BJ (cell line): ENCODE results near the gene ACYP2. TPM values are rescaled to one million over a fixed set of nuclear protein-coding genes. Genes with fewer than 3 reads are reported as not detected.

ENCODE experiments used
- CTCF ChIA-PET: fragments of 350-600 bp; formaldehyde crosslinking; extraction: SDS; loops from one replicate; lab custom pipeline; 2021; ENCODE audit warnings: antibody characterized with exemption, inconsistent platforms; lab: Yijun Ruan, JAX
- POLR2A ChIA-PET: fragments of 300-600 bp; sonication (Branson Sonifier 250); formaldehyde crosslinking; extraction: SDS; loops from one replicate; lab custom pipeline; 2021; ENCODE audit warnings: antibody characterized with exemption; lab: Charles Lee
- DNase-seq: peaks from one replicate; pipeline ENCODE4 v3.0.0-alpha.2; 2011; ENCODE audit warnings: low read depth
- H3K27me3 ChIP-seq: 2 replicates; pipeline ENCODE4 v1.6.0; 2011; ENCODE audit warnings: low read length; ENCODE audit not compliant: control insufficient read depth, insufficient read depth
- H3K36me3 ChIP-seq: 2 replicates; pipeline ENCODE4 v1.5.1; 2011; ENCODE audit warnings: low read length; ENCODE audit not compliant: control insufficient read depth, insufficient read depth
- H3K4me3 ChIP-seq: 2 replicates; pipeline ENCODE4 v1.5.1; 2011; ENCODE audit warnings: low read depth, mild to moderate bottlenecking, control low read depth, low read length
- polyA plus RNA-seq: library from polyadenylated mRNA; depleted of rRNA; stranded (reverse); fragments of >200 nt; gene quantifications from 2 replicates; pipeline ENCODE4 v1.2.3, GENCODE V29; 2011; rRNA removed
- small RNA-seq: library from RNA; depleted of rRNA; stranded (forward); fragments of <200 nt; gene quantifications from one replicate; pipeline ENCODE3, GENCODE V24; 2012; ENCODE audit warnings: low replicate concordance, low read depth; ENCODE audit not compliant: insufficient read length
- TF ChIP-seq, protein P1 (sequence below): IDR thresholded peaks from 2 replicates; pipeline ENCODE4 v1.5.1; 2011; ENCODE audit warnings: low read depth, mild to moderate bottlenecking, control low read depth, inconsistent platforms, low read length, moderate library complexity; ENCODE audit not compliant: insufficient read depth

The ACYP2 gene
- polyA plus RNA-seq, 1 experiment: 7.0 TPM

DNA sequence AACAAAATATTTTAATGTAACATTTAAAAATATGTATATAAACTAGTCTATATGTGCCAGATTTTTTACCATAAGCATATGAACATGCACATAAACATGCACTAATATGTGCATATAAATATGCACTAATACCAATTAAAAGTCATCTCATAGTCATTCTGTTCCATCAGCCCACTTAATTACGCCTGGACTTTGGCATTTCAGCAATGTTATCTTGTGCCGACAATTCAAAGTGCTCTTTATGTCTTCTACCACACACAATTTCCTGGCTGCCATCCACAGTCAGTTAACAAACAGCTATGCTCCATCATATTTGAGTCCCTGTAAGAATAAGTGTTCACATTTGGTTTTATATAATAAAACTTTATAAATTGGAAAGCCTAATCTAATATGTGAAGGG is 233.2 kb downstream of the ACYP2 start:
- Histone ChIP-seq H3K36me3 (no peaks in the 10 kb centered on the region), H3K4me3 (no peak overlapping the region), H3K27me3 (no peaks in the 10 kb centered on the region)
- DNase-seq: no peak
- POLR2A ChIA-PET: no interaction called here
- CTCF ChIA-PET: interaction anchor here (3.5 kb wide), 1 partner anchor 12 kb away, joined by 11 read pairs; no protein-coding TSS in a partner anchor
- TF ChIP-seq, protein P1, sequence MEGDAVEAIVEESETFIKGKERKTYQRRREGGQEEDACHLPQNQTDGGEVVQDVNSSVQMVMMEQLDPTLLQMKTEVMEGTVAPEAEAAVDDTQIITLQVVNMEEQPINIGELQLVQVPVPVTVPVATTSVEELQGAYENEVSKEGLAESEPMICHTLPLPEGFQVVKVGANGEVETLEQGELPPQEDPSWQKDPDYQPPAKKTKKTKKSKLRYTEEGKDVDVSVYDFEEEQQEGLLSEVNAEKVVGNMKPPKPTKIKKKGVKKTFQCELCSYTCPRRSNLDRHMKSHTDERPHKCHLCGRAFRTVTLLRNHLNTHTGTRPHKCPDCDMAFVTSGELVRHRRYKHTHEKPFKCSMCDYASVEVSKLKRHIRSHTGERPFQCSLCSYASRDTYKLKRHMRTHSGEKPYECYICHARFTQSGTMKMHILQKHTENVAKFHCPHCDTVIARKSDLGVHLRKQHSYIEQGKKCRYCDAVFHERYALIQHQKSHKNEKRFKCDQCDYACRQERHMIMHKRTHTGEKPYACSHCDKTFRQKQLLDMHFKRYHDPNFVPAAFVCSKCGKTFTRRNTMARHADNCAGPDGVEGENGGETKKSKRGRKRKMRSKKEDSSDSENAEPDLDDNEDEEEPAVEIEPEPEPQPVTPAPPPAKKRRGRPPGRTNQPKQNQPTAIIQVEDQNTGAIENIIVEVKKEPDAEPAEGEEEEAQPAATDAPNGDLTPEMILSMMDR: no peak

DNA sequence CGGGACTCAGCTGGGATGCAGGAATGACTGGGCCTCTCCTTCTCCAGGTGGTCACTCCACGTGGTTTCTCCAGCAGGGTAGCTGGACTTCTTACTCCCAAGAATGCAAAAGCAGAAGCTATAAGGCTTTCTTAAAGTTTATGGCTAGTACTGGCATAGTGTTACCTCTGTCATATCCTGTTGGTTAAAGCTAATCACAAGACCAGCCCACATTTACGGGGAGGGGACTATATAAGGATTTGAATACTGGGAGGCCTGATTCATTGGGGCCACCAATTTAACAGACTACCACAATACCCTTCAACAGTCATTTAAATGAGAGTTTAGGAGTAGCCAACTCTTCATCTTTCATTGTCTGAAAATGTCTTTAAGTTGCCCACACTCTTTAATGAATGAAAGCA is 235.0 kb downstream of the ACYP2 start:
- POLR2A ChIA-PET: no interaction called here
- TF ChIP-seq, protein P1: no peak
- no peak for DNase-seq
- CTCF ChIA-PET: interaction anchor here (1.0 kb wide), 1 partner anchor 54 kb away, joined by 3 read pairs; no protein-coding TSS in a partner anchor
- H3K27me3 ChIP-seq: no peaks in the 10 kb centered on the region
- no peak overlapping the region for H3K4me3 ChIP-seq
- no peaks in the 10 kb centered on the region for H3K36me3 ChIP-seq

DNA sequence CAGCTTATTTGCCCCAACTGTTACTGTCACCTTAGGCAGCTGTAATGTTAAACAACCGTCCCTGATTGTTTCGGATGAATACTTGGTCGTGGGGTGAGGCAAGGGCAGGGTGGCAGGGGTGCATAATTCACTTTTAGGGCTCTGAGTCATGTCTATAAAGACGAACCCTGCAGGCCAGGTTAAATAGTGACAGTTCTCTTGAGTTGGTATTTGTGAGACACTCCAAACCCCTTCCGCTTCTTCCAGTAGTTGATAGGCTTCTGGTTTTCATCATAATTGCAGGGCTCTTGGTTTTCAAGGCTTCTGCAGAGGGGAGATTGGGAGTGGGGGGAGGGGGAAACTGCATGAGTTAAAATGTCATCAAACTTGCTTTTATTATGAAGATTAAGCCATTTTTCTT is 237.8 kb downstream of the ACYP2 start:
- no peak for DNase-seq
- Histone ChIP-seq H3K4me3 (no peak overlapping the region), H3K27me3 (no peaks in the 10 kb centered on the region), H3K36me3 (no peaks in the 10 kb centered on the region)
- TF ChIP-seq, protein P1: no peak
- ChIA-PET CTCF (no interaction called here), POLR2A (no interaction called here)

Small RNA genes within 50 kb of the gene (small RNA-seq; reads per million reads assigned to genes)
- gene RNU7-172P: not detected

Other genes with a start within 250 kb of the ACYP2 start
- 14.9 and 32.1 TPM in 2 replicates for gene PSME4, start 144.6 kb upstream of the ACYP2 start, polyA plus RNA-seq
- gene TSPYL6, start 140.6 kb downstream of the ACYP2 start, polyA plus RNA-seq: not detected in 2 replicates